NCI-H748 (cell line): ENCODE results near the gene HOXA4.
A peak's percentile ranks its signal among the peaks of the same experiment; 100 is the strongest.

ENCODE experiments used
- DNase-seq: peaks from one replicate; lab custom pipeline; 2025; ENCODE audit not compliant: unreplicated experiment; lab: John Stamatoyannopoulos, UW

HOXA4 gene

DNA sequence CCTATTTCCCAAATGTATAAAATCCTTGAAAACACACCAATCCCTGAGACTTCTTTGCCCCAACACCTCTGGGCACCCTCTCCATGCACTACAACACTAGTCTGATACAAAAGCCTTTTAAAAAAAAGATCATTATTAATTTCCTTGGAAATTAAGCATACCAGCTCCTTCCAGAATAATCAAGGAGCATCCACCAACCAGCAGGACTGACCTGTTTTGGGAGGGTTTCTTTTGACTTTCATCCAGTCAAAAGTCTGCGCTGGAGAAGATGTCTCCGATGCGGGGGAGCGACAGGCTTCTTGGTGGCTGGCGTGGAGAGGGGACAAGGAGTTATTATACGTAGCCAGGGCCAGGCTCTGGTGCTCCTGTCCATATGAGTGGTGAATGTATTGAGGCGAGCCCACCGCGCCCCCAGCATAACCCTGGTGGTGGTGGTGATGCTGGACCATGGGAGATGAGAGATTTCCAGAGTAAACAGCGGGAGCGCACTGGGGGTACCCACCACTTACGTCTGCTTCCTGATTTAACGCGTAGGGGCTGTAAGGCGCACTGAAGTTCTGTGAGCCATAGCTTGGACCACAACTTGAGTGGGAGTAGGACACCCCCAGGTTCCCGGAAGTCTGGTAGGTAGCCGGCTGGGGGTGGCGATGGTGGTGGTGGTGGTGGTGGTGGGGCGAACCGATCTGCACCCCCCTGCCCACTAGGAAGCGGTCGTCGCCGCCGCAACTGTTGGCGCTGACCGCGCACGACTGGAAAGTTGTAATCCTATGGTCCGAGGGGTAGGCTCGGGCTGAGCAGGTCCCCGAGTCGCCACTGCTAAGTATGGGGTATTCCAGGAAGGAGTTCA is 35.3 kb downstream of the HOXA4 start:
- no peak for DNase-seq

- no peak for DNase-seq
Measured at GRCh38 chr7:27094304-27095049, 36.1 kb downstream of the HOXA4 start.

- no peak for DNase-seq
Measured at GRCh38 chr7:27093184-27093895, 37.2 kb downstream of the HOXA4 start.

DNA sequence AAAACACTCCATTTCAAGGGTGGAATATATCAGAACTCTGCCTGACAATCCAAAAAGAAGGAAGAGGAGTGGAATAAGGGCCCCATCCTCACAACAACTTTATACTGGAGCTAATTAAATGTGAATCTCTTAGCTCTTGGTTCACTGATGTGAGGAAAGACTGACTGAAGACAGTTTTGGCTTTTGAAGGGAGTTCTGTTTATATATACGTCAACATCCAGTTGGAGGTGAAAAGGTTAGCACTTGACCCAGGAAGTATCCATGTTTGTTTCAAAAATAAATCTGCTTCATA is 37.8 kb downstream of the HOXA4 start:
- no peak for DNase-seq

GRCh38 chr7:27091941-27092818 is 38.4 kb downstream of the HOXA4 start:
- no peak for DNase-seq

GRCh38 chr7:27091105-27091504 is 39.5 kb downstream of the HOXA4 start:
- DNase-seq, result peak; percentile 80

- DNase-seq, result no peak
Measured at GRCh38 chr7:27088002-27088922, 42.3 kb downstream of the HOXA4 start.

DNA sequence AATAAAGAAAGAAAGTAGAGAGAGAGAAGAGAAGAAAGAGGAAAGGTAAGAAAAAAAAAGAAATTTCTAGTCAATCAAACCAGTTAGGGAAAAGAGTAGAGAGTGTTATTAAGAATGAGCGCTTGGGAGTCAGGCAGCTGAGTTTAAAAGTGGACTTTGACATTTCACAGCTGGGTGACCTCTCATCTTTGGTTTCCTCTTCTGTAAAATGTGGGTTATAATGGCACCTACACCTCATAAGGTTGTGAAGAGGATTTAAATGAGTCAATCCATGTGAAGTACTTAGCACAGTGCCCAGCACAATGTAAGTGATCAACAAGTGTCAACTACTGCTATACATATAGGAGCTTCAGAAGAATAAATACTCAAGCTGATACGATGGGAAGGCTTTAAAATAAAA is 46.9 kb downstream of the HOXA4 start:
- DNase-seq, result no peak

- no peak for DNase-seq
Measured at GRCh38 chr7:27082171-27082570, 48.4 kb downstream of the HOXA4 start.

DNA sequence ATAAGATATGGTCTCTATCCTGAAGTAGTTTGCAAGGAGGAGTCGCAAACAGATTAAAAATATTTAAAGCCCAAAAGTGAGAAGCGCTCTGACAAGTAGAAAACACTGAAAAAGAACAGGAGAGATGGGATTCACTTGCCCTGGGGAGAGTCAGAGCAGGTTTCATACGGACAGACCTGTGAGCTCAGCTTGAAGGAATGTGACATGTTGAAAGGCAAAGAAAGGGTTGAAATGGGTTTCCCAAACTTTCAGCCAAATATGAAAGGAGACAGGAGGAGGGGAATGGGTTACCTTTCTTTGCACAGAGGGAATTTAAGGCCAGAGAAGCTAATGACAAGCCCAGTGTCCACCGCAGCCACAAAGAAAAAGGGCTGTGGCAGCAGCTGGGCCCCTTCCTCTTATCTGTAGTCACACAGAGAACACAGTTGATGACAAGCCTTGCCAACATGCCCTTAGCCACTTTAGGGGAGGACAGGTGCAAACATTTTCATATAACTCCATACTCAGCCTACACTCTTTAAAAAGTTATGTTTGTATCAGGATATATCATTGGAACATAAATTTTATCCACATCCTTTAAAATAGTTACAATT is 49.6 kb downstream of the HOXA4 start:
- DNase-seq, result no peak

DNA sequence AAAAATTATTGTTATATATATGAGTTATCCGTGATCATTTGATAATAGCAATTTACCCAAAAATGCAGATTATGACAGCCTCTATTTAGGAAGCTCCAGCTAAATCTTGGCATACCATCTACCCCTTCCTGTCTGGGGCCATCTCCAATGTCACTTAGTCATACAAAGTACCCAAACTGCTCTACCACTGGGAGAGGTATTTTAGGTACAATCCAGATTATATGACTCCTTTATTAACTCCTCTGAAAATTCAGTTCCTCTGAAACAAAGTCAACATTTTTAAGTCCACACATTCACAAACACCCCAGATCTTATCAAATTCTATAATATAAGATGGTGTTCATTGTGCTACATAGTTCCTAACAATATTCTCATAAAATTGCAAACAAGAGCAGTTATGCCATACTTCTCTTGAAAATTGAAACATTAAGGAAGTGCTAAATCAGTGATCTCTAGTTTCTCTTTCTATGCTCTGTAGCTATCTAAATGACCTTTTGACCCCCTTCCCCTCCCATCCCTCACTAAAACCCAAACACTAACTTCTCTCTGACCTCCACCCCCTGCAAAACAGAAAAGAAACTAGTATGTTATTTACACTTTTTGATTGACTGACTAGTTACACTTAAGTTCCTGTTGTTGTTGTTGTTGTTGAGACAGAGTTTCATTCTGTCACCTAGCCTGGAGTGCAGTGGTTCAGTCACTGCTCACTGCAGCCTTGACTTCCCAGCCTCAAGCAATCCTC is 51.2 kb downstream of the HOXA4 start:
- DNase-seq, result no peak

DNA sequence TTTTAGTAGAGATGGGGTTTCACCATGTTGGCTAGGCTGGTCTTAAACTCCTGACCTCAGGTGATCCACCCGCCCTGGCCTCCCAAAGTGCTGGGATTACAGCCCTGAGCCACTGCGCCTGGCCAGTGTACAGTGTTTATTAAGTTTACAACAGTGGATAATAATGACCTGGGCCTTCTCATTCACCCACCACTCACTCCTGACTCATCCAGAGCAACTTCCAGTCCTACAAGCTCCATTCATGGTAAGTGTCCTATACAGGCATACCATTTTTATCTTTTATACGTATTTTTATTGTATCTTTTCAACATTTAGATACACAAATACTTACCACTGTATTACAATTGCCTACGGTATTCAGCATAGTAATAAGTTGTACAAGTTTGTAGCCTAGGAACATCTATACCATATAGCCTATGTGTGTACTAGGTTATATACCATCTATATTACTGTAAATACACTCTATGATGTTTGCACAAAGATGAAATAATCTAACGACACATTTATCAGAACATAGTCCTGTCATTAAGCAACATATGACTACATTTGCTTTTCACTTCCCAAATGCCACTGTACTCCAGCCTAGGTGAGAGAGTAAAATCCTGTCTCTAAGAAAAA is 51.8 kb downstream of the HOXA4 start:
- DNase-seq, result no peak
